Kidney tubule cell (primary cell): ENCODE results near the gene RAD9A.

Experiments used
- DNase-seq: peaks from one replicate; pipeline ENCODE4 v3.0.0-alpha.2; 2018; ENCODE audit warnings: low spot score

RAD9A gene

GRCh38 chr11:67356864-67357561 is 34.8 kb upstream of the RAD9A start:
- DNase-seq, result peak; percentile 90

DNA sequence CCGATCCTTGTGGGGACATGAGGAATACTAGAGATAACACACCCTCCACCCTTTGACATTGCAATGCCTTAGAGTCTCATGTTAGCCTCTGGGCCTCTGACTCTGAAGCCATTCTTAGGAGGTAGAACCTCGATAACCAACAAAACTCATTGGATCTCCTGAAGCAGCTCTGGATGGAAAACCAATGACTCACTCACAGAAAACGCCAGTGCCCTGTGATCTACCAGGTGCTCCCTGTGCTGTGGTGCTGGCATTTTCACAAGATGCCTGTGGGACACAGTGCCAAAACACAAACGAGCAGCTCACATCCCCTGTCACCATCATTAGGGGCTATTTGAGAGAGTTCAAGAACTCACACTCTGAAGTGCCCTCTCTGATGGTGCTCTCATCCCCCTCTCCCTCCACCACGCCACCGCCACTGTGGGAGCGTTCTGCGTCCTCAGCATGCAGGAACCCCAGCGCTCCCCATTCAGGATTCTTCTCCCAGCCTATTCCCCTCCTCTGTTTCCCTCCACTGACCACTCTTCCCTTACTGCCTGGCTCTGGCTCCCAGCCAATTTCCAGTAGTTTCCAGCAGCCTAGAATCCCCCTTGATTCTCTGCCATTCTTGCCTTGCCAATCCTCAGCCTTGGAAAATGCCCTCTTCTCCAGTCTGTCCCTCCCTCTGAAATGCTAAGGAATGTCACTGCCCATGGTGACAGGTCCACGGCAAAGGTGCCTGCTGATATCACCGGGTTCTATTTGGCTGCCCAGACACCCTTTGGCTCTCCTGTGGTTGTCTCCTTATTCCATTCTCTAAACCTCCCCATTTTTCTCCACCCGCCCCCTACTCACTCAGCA is 33.7 kb upstream of the RAD9A start:
- peak; percentile 84 for DNase-seq

DNA sequence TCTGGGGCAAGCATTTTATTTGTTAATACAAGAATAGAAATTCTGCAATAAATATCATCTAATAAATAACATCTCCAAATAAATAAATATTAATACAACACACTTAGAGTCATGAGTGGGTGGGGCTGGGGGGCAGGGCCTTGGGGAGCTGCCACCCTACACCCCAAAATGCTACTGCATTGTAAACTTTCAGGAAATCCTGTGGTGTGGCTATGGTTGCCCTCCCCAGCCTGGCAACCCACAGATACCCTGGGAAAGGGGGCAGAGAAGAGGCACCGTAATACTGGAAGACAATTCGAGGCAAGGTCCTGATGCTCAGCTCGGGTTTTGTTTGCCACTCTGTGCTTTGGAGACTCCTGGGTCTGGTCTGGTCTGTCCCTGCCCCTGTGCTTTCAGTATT is 27.6 kb upstream of the RAD9A start:
- DNase-seq, result no peak

DNA sequence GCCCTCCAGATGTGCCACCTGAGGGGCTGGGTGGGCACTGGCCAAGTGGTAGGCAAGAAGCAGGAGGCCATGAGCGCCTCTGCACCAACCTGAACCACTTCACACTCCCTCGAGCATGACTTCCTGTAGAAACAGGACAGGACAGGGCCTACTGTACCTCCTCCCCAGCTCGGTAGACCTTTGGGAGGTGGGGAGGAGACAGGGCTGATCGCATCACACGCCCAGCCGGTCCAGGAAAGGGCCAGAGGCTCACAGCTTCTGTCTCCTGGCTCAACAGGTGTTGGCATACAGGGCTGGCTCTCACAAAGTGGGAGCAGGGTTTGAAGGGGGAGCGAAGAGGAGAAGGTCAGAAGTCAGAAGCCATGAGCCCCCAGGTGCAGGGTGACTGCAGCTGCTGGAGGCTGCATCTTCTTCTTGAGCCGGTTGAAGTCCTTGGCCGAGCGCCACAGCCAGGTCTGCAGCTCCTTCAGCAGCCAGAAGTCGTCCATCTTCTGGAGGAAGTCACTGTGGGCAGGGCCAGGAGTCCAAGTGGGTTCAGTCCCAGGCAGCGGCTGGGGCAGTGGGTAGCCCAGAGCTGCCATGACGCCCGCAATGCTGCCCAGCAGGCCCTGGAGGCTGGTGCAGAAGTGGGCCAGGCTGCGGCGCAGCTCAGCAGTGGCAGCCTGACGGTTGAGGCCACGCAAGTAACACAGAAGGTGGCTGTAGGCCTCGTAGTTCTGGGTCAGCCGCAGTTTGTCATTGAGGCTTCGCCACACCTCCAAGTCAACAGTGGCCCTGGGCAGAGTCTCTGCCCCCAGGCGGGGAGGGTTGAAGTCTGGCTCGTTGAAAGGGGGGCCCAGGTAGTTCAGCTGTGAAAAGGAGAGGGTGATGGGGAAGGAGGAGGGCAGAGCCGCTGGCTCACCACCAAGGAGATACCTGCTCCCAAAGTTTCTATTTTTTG is 26.7 kb upstream of the RAD9A start:
- DNase-seq, result peak; percentile 37

GRCh38 chr11:67365736-67366444 is 25.9 kb upstream of the RAD9A start:
- no peak for DNase-seq

GRCh38 chr11:67366546-67366945 is 25.2 kb upstream of the RAD9A start:
- no peak for DNase-seq

- DNase-seq, result no peak
Observed at GRCh38 chr11:67366961-67367760, 24.6 kb upstream of the RAD9A start.

DNA sequence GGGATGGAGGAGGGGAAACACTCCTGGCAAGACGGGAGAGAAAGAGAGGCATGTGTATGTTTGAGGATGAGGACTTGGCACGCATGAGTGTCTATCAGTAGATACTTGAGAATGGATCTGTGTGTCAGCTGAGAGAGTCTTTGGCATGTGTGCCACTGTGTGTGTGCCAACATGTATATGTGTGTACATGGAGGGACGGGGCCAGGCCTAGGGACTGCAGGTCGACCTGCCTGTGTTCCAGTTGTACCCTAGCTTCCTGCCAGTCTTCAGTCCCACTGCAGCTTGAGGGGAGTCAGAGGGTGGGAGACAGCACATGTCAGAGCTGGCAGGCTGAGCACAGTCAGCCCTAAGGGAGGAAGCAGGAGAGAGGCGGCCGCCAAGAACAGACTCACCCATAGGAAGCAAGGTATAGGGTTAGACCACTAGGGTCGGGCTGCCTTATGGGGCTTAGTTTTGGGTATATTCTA is 24.0 kb upstream of the RAD9A start:
- DNase-seq, result no peak

- DNase-seq, result no peak
Observed at GRCh38 chr11:67368621-67369020, 23.2 kb upstream of the RAD9A start.

DNA sequence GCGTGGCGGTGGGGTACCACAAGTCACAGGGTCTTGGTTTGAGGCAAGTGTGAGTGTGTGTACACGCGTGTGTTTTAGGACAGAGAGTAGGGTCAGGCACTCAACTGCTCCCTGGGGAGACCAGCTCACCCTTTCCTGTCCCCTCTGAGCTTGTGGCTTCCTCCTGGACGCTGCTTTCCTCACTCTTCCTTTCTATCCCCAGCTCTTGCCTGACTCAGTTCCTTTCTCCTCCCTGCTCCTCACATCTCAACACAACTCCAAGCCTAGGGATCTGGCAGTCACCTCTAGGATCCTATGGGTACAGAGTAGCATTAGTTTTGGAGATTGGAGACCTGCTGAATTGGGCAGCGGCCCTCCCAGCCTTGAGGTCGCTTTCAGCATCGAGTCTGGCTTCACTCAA is 22.5 kb upstream of the RAD9A start:
- no peak for DNase-seq

GRCh38 chr11:67369801-67370284 is 21.9 kb upstream of the RAD9A start:
- peak; percentile 62 for DNase-seq

DNA sequence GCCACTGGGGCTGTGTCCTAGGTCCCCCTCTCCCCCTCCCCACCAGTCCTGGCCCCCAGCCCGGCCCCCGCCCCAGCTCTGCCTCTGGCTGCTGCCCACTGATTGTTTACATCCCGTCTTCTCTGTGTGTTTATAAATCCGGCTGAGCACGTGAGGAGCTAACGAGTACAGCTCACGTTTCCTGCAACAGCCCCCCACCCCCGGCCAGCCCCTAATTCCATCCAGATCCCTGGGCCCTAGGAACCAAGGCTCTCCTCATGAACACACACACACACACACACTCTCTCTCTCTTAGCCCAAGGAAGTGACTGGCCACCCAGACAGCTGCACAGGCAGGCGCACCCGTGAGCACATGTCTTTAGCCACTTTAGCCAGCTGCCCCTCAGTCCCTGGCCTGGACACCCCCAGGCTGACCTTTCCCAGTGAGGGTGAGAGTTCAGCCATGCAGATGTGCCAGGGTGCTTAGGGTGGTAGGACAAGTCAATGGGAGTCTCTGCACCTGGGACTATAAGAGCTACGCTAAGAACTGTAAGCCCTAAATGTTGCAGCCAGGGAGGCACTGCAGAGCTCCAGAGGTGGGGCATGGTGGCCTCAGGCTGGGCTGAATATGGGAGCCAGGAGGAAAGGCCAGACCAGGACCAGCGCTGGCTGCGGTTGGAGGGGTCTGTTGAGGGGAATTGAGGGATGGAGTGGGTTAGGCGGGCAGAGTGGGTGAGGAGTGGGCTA is 21.3 kb upstream of the RAD9A start:
- DNase-seq, result peak; percentile 50

DNA sequence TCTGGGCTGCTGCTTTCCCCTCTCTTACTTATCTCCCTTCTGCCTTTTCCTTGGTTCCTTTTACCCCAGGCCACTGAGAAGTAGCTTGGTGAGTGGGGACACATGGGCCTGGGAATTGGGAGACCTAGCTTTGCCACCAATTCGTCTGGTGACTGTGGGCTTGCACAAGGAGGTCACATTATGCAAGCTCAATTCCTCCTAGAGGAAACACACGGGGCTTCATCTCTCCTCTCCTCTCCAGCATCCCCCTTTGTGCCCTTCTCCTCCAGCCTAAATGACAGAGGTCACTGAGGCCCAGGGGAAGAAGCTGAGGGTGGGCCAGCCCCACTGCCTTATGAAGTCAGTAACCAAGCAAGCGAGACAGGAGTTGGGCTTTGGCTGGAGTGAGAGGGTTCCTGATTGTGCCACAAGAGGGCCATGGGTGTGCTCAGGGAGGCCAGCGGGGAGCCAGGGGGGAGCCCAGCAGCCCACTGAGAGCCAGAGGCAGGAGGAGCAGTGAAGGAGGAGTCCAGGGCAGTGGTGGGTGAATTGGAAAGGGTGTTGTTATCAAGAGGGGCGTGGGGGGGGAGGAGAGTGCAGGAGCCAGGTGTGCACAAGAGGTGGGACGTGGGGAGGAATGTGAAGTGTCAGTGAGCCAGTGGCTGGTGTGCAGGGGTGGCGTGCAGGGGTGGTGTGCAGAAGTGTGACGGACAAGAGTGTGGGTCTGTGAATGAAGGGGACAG is 20.4 kb upstream of the RAD9A start:
- peak; percentile 77 for DNase-seq

- no peak for DNase-seq
Observed at GRCh38 chr11:67371911-67372320, 19.9 kb upstream of the RAD9A start.

GRCh38 chr11:67372321-67372992 is 19.3 kb upstream of the RAD9A start:
- DNase-seq, result peak; percentile 62

DNA sequence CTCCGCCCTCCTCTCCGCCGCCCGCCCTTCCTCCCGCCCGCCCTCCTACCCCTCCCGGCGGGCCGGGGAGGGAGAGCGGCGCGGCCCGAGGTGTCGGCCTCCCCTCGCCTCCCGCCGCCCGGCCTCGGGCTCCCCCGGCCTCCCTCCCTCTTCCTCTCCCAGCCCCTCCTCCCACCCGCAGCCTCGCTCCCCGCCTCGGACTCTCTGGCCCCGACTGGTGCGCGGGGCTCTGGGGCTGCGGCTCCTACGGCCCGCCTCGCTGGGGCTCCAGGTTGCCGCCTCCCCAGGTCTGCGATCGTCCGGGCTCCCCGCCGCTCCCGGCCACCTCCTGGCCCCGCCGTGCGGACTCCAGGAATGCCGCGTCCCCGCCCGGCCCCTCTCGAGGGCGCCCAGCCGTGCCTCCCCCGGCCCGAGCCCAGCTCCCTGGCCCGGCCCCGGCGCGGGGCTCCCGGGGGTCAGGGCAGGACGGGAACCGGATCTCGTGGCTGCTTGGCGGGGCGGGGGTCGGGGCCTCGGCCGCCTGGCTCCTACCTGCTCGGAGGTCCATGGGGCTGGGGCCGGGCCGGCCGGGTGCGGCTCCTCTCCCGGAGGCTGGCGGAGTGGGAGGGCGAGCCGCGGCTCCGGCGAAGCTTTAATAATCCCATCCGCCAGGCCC is 18.7 kb upstream of the RAD9A start, which contains the start of gene CLCF1:
Gene CLCF1, minus strand, starts transcription at position 606 of the 655 bp plus-strand sequence. Its CDS starts 59 bp downstream, at position 547.
- peak; percentile 51 for DNase-seq

GRCh38 chr11:67373648-67374570 is 17.9 kb upstream of the RAD9A start:
- DNase-seq, result peak; percentile 100
